ENCODE results near the gene ROBO2.

DNA sequence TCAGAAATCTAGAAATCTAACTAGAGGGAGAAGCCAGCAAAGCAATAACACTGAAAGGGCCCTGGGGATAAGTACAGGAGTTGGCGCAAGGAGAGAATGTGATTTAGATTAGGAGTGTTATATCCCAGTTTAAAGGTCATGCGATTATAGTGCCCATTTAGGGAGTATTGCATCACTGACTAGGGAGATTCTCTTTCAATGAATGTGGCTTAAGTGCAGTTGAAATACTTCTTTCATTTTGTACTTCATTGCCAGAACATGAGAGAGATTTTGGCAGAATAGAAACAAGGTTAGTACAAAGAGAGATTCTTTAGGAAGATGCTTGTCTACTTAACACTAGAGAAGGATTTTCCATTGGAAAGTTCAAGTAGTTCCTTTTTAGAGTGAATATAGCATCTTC is 13.9 kb downstream of the ROBO2 start:
- TF ChIP-seq CTCF (IDR thresholded peaks at IDR 0.05), result no peak
- no peak for TF ChIP-seq ZFX (IDR thresholded peaks at IDR 0.05; ENCODE audit: borderline replicate concordance)

Data from 22Rv1 (cell line).